CD4-positive, alpha-beta T cell treated with Interferon gamma for 1 hour (primary cell): ENCODE measurements around the gene SPRTN.

Experiments
- DNase-seq: peaks from one replicate; pipeline ENCODE4 v3.0.0-alpha.2; 2020

Gene SPRTN, protein sequence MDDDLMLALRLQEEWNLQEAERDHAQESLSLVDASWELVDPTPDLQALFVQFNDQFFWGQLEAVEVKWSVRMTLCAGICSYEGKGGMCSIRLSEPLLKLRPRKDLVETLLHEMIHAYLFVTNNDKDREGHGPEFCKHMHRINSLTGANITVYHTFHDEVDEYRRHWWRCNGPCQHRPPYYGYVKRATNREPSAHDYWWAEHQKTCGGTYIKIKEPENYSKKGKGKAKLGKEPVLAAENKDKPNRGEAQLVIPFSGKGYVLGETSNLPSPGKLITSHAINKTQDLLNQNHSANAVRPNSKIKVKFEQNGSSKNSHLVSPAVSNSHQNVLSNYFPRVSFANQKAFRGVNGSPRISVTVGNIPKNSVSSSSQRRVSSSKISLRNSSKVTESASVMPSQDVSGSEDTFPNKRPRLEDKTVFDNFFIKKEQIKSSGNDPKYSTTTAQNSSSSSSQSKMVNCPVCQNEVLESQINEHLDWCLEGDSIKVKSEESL

DNA sequence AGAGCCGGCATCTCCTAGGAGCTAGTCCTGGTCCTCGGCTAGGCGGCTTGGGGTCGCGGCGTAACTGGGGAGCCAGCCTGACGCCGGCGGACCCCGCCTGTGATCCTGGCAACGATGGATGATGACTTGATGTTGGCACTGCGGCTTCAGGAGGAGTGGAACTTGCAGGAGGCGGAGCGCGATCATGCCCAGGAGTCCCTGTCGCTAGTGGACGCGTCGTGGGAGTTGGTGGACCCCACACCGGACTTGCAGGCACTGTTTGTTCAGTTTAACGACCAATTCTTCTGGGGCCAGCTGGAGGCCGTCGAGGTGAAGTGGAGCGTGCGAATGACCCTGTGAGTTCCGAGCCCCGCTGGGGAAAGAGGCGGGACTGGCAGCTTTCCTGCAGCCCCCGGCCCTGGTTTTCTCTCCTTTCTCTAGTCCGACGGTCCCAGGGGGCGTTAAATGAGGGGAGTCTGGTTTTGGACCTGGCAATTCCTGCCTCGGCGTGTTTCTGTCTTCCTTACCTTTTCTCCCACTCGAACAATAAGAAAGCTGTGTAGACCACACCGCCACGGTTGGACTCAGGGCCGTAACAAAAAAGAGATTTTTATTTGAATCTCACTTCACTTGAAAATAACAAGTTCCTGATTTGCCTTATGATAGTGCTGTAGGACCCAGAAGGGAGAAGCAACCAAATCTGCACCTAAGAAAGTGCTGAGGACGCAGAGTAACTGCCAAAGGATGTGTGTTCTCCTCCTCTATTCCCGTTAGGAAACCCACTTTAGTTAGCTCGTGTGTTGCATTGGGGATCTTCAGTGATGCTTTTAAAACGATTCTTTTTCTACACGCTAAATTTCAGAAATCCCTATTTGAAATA lies at the start of gene SPRTN:
Gene SPRTN (plus strand): TSS at position 24 of the 859 bp plus-strand sequence. CDS start 91 bp downstream, at position 115.
- DNase-seq = no peak

DNA sequence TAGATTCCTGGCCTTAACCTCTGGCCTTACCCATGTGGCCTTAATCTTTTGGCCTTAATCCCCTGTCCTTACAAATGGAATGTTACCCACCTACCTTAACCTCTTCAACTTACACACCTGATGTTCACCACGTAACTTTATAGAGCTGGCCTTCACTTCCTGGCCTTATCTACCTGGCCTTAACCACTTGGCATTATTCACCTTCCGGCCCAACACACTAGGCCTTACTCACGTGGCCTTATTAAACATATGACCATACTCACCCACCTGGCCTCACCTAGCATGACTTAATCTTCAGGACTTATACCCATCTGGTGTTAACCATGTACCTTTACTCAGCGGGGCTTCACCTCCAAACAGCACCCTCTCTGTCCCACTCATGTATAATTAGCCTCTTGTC lies 42.2 kb upstream of the SPRTN start:
- no peak for DNase-seq

DNA sequence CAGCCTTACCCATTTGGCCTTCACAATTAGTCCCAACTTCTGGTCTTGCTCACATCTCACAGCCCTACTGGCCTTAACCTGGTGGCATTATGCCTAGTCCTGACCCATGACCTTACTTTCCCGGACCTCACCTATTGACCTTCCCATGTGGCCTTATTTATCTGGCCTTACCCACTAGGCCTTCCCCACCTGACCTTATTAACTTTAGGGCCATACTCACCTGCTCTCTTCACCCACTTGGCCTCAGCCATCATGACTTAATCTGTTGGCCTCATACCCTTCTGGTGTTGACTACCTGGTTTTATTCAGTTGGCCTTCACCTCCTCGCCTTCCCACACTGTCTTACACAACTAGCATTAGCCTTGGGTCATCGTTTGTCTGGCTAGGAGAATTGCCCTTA lies 36.1 kb upstream of the SPRTN start:
- DNase-seq = no peak

DNA sequence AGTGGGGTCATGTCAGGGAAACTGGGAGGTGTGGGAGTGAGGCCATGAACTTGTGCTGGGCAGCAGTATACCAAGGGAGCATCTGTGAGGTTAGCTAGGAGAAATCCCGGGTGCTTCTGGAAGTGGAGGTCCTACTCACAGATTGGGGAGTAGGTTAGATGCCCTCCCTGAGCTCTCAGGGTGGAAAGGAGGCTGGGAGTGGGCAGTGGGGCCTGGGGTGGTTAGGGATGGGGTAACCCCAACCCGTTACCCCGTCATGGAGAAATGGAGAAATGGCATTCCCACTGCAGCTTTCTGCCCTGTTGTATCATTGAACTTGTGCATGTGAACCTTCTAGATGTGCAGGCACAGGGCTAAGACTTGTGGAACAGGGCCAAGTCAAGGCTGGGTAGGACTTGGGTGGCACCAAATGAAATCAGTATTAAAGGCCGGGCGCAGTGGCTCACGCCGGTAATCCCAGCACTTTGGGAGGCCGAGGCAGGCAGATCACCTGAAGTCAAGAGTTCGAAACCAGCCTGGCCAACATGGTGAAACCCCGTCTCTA lies 27.6 kb upstream of the SPRTN start:
- DNase-seq = no peak

DNA sequence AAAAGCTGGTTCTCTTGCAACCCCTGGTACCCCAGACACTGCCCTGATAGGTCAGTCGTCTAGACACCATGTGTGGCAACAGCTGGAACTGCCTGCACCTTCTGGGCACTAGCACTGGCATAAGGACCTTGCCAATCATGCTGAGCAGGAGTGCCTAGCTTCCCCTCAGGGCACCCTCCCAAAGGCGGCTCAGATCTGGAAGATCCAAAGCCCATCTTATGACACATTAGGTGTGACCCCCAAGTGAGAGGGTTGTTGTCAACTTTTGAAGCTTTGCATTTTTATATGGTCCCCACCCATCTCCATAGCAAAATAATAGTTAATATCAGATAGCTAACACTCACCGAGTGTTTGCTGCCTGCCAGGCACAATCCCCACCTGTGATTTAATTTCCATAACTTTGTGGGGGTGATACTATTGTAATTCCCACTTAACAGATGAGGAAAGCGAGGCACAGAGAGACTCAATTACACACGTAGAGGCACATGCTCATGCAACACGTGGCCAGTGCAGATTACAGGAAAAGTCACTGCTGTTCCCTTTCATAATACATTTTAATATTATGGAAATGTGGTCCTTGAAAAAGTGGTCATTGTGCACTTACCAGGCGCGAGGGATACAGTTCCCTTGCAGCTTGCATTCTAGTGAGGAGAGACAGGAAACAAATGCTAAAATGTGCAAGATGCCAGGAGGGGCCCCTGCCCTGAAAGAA lies 26.2 kb upstream of the SPRTN start:
- no peak for DNase-seq

DNA sequence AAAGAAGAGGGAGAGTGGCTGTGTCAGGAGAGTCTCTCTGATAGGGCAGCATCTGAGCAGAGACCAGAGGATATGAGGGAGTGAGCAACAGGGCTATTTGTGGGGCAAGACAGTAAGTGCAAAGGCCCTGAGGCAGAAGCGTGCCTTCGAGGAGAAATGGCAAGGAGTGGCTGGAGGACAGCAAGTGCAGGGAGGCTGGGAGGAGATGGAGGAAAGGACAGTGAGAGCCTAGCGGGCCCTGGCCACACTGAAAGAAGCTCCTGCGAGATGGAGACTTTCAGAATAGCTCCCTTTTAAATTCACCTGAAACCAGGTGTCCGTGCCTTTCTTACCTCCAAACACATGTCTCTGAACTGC lies 25.7 kb upstream of the SPRTN start:
- DNase-seq = no peak

DNA sequence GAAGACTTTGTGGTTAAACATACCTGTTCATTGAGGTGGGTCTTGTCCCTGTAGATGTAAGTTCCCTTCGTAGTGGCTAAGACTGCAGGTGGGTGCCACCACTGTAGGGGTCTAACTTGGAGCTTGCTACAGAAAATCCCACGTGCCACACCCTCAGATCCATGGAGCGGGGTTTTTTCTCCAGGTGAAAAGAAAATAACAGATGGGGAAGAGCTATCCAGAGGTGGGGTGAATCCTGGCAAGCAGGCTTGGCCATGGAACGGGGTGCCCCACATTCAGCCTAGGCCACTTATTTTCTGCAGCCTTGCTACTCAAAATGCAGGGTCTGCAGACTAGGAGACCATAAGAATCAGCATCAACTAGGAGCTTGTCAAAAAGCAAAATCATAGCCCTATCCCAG lies 24.4 kb upstream of the SPRTN start:
- DNase-seq = no peak

DNA sequence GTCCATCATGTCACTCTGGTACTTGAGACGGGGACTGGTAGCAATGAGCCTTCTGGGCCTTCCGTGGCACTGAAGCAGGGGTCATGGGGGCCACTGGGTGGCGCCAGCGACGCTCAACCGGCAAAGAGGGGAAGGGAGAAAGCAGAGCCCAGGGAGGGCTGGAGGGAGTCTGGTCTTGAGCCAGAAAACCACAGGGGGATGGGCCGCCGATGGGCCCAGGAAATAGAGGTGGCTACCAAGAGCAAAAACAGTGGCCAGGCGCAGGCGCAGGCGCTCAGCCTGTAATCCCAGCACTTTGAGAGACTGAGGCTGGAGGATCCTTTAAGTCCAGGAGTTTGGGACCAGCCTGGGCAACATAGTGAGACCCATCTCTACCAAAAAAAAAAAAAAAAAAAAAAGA lies 22.2 kb upstream of the SPRTN start:
- DNase-seq = peak; percentile 30

DNA sequence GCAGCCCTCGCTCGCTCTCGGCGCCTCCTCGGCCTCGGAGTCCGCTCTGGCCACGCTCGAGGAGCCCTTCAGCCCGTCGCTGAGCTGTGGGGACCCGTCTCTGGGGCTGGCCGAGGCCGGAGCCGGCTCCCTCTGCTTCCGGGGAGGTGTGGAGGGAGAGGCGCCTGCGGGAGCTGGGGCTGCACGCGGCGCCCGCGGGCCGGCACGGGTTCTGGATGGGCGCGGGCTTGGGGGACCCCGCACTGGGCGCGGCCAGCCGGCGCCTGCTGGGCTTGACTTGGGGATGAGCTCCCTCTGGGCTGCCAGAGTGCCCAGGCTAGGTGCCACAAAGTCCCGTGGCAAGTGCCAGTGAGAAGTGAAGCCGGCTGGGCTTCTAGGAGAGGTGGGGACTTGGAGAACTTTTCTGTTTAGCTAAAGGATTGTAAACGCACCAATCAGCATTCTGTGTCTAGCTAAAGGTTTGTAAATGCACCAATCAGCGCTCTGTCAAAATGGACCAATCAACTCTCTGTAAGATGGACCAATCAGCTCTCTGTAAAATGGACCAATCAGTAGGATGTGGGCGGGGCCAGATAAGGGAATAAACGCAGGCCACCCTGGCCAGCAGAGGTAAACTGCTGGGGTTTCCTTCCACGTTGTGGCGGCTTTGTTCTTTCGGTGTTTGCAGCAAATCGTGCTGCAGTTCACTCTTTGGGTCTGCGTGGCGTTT lies 20.6 kb upstream of the SPRTN start:
- no peak for DNase-seq

DNA sequence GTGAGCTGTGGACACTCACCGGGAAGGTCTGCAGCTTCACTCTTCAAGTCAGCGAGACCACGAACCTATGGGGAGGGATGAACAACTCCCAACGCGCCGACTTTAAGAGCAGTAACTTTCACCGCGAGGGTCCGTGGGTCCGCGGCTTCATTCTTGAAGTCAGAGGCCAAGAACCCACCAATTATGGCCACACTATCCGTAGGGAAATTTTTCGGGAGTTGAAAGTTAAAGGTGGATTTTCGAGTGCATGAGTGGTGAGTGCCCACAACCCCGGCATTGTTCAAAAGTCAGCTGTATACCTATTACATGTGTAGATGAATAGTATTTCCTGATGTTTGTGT lies 20.1 kb upstream of the SPRTN start:
- no peak for DNase-seq

DNA sequence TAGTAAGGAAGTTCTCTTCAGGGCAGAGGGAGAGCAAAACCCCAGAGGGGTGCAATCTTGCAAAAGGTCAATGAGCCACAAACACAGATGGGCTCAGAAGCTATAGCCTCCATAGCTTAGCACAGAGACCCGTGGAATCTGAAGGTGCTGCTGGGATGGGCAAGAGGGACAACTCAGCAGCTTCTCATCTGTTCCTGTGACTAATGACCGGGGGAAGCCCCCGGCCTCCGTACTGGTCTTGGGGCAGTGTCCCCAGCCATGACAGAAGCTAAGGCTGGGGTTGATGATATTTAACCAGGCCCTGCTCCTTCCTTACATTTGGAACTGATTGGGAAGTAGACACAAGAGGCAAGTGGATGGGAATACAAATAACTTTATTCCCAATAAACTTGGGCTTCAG lies 19.5 kb upstream of the SPRTN start:
- no peak for DNase-seq

DNA sequence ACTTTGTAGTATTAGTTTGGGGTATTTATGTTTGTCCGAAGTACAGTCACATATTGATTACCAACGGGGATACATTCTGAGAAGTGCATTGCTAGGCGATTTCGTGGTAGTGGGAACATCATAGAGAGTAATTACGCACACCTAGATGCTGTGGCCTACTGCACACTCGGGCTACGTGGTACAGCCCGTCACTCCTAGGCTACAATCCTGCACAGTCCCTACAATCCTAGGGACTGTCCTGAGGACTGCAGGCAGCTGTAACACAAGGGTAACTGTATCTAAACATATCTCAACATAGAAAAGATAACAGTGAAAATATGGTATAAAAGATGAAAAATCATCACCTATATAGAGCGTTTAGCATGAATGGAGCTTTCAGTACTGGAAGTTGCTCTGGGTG lies 19.0 kb upstream of the SPRTN start:
- no peak for DNase-seq

DNA sequence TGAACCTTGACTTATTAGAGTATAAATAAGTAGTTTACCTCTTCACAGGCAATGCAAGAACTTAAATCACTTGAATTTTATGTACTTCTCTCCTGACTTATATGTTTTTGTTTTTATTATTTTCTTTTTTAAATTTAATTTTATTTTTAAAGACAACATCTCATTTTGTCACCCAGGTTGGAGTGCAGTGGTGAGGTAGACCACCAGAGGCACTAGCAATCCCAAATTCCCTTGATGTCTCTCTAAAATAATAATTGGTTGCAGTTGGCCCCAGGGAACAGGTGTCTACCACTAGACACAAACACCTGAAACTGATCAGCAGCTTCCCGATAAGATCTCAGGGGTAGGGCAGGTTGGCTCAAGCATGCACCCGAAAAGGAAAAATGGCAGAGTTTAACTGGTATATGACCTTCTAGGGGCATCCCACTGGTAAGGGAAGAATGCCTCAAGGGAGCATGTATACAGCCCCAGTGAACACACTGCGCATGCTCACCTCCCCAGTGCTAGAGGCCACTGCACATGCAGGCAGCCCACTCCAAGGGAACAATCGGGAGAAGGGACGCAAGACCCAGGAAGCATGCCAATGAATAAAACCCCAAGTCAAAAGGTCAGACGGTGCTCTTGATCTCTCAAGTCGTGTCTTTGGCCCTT lies 15.1 kb upstream of the SPRTN start:
- no peak for DNase-seq

DNA sequence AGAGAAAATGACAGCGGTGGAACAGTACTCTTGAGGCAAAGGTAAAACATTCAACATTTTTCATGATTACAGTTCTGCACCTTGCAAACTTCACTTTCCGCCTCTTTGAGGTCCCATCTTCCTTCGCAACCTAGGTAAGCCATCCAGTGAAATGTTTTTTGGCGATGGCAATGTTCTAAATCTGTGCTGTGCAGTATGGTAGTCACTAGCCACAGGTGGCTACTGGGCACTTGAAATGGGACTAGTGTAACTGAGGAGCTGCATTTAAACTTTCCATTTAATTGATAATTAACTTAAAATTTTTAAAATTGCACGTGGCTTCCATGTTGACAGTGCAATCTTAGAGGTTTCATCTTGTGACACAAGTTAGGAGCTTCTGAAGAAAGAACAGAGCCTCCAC lies 13.4 kb upstream of the SPRTN start:
- no peak for DNase-seq

DNA sequence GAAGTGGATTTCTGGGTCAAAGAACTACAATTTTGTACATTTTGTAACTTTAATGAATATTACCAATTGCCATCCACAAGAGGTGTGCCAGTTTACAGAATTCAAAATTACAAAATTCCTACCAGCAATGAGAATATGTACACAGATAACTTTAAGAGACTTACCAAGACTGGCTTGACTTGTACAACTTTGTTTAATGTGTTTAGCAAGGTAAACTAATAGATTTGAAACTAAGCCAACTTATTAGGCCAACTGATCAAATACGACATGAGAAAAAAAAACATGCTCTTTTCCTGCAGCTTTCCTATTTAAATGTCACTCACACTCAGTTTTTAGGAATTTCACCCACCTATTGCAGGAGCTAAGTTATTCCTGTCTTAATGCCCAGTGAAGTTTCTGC lies 11.8 kb upstream of the SPRTN start:
- no peak for DNase-seq

DNA sequence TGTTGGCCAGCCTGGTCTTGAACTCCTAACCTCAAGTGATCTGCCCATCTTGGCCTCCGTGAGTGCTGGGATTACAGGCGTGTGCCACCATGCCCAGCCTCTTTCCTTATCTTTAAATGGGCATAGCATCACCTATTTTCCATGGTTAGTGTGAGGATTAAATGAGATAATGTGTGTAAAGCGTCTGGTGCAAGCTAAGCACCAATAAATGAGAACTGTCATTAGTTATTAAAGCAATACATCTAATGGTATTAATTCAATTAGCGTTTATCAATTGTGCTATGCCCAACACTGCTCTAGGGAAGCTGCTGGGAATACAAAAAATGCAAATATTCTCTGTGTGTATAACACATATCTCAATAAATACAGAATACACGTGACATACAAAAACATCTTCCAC lies 10.5 kb upstream of the SPRTN start:
- no peak for DNase-seq

DNA sequence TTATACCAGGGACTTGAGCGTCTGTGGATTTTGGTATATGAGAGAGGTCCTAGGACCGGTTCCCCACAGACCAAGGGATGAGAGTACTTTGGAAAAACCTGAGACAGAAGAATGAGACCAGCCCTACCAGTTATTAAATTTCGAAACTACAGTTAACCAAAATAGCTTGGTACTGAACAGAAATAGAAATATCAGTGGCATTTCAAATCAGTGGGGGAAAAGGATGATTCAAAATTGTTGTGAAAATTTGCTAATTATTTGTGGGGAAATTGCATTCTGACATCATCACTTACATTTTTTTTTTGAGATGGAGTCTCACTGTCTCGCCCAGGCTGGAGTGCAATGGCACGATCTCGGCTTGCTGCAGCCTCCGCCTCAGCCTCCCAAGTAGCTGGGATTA lies 8.6 kb upstream of the SPRTN start:
- no peak for DNase-seq

DNA sequence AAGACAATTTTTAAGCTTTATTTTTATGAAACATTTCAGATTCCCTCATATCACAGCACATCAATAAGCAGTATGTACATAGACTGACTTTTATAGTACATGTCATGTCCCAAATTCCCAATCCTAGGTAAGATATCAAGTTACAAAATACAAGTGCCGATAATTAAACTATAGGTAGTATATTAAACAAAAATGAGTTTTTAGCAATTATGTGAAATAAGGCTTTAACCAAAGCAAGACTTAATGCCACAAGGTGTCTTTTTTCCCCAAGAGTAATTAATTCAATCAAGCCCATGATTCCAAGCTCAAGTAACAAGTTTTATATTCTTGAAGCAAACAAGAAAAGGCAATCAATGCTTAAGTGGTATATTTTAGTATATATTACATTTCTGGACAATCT lies 5.3 kb upstream of the SPRTN start:
- no peak for DNase-seq

DNA sequence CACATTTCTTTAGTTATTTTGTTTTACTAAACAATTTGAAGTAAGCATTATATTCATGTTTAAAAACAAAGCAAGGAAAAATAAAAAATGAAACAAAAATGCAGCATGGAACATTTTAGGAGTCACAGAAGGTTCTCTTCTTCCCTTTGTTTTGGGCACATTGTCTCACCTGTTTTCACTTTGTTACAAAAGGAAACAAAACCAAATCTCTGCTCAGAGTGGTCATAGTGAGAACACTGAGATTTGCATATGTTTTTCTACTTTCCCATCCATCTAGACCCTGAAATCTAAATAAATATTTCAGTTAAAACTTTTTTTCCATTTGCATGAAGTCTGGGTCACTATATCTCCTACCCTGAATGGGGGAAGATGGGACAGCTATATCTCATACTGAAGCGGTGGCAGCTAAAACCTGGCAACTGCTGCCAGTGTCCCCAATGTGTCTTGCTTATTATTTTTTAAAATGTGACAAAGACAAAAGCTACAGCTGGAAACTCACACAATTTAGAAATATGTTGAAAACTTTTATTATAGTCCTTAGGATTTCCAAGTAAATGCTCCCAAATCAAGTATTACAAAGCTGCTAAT lies 3.9 kb upstream of the SPRTN start:
- no peak for DNase-seq

DNA sequence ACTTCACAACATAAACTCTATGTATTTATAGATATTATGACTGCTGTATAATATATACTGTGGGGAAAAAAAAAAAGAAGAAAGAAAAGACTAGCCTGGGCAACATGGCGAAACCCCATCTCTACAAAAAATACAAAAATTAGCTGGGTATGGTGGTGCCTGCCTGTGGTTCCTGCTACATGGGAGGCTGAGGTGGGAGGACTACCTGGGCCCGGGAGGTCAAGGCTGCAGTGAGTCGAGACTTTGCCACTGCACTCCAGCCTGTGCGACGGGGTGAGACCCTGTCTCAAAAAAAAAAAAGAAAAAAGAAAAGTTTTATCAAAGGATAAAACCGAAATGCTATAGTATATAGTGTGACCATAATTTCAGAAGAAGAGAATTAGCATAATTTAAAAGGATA lies 3.1 kb upstream of the SPRTN start:
- no peak for DNase-seq

DNA sequence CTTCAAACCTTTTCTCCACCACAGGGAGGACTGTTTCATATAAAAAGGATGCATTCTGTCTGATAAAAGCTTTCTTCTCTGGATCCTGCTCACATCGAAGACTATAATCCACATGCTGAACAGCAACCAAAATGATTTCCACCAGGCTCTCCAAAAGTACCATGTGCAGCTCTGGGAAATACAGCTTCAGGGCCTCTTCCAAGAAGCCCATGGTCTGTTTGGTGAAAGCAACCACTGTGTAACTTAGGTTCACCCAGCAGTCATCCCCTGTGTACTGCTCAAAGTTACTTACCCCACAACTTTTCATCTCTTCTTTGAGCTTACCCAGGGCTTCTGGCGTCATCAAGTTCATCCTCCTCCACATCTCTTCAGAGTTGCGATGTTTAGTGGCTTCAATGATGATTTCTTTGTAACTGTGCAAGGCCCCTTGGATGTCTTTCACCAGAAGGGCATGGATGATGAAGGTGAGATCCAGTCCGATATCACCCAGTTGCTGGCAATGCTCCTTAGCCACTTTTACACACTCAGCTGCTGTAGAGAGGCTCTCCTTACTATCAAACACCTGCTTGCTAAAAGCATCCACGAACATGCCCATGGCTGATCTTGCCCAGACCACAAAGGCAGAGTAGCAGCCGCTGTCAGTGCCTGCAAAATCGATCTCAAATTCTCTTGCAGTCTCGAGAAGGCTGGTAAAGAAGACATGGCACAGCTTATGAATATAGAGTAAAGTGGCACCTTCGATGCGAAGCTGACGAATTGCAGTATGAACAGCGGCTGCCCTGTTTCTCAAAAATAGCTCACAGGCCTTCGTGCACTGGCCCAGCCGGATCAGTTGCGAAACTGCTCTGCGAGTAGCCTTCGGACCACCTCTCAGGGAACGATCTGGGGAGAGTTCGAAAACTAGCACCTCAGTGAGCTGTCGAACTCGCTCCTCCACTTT lies 2.2 kb upstream of the SPRTN start:
- no peak for DNase-seq
